GM12892 (cell line): ENCODE results near the gene FNDC1.

Source experiments
- POLR2A ChIP-seq: IDR thresholded peaks from 2 replicates; pipeline ENCODE4 v1.6.1; 2011; ENCODE audit warnings: low read depth, low read length, control low read depth
- POLR2AphosphoS5 ChIP-seq: IDR thresholded peaks from 2 replicates; pipeline ENCODE4 v1.6.1; 2011; ENCODE audit warnings: low read depth, low read length, control low read depth
- TAF1 ChIP-seq: IDR thresholded peaks from 2 replicates; pipeline ENCODE4 v1.6.1; 2011; ENCODE audit warnings: low read depth, mild to moderate bottlenecking, control low read depth, low read length, borderline replicate concordance

GRCh38 chr6:159249128-159249527 is 79.9 kb downstream of the FNDC1 start:
- TF ChIP-seq POLR2AphosphoS5, result no peak
- TF ChIP-seq TAF1, result no peak
- no peak for TF ChIP-seq POLR2A
